Calu3 (cell line): Measurements from ENCODE around the gene IFI27L1. TPM values are rescaled to one million over a fixed set of nuclear protein-coding genes. Genes with fewer than 3 reads are reported as not detected.

Experiments used
- BruUV-seq: library from RNA; stranded (reverse); fragments of 400-500 nt; replicated peaks from 2 replicates; lab custom pipeline; 2021; lab: Mats Ljungman, UMichigan
- CTCF ChIA-PET: fragments of 300-600 bp; sonication (Branson Sonifier 250); formaldehyde crosslinking; loops from one replicate; lab custom pipeline; 2022; ENCODE audit warnings: antibody characterized with exemption; lab: Charles Lee
- DNase-seq: peaks from one replicate; pipeline ENCODE4 v3.0.0; 2022
- H3K27ac Mint-ChIP-seq: one replicate; pipeline ENCODE4 v1.8.0; 2022; ENCODE audit warnings: mixed read lengths; ENCODE audit not compliant: unreplicated experiment
- H3K27me3 Mint-ChIP-seq: one replicate; pipeline ENCODE4 v1.8.0; 2022; ENCODE audit warnings: mixed read lengths; ENCODE audit not compliant: unreplicated experiment
- H3K36me3 Mint-ChIP-seq: one replicate; pipeline ENCODE4 v1.8.0; 2022; ENCODE audit warnings: mild to moderate bottlenecking, moderate library complexity, mixed read lengths; ENCODE audit not compliant: insufficient read depth, unreplicated experiment
- H3K4me1 Mint-ChIP-seq: one replicate; pipeline ENCODE4 v1.8.0; 2022; ENCODE audit warnings: mild to moderate bottlenecking, low read depth, mixed read lengths; ENCODE audit not compliant: unreplicated experiment
- H3K4me3 Mint-ChIP-seq: one replicate; pipeline ENCODE4 v1.8.0; 2022; ENCODE audit warnings: mild to moderate bottlenecking, low read depth, moderate library complexity, mixed read lengths; ENCODE audit not compliant: unreplicated experiment
- H3K9me3 Mint-ChIP-seq: one replicate; pipeline ENCODE4 v1.8.0; 2022; ENCODE audit warnings: low read depth, mixed read lengths; ENCODE audit not compliant: unreplicated experiment
- intact Hi-C: fragments of 100-400 bp; cut with micrococcal nuclease; formaldehyde crosslinking; loops from one replicate; pipeline ENCODE4 v1.10.0; 2022; ENCODE audit not compliant: unreplicated experiment
- total RNA-seq: library from RNA; stranded (reverse); gene quantifications from 2 replicates; pipeline ENCODE4 v1.2.3, GENCODE V29; 2022
- TF ChIP-seq, protein P1 (sequence below): fragments of 200-600 bp; IDR thresholded peaks from one replicate; pipeline ENCODE4 v1.8.0; 2022; ENCODE audit warnings: antibody characterized with exemption; ENCODE audit not compliant: unreplicated experiment

IFI27L1 gene
- total RNA-seq, 1 experiment from 2014 or later: 17.7 TPM

DNA sequence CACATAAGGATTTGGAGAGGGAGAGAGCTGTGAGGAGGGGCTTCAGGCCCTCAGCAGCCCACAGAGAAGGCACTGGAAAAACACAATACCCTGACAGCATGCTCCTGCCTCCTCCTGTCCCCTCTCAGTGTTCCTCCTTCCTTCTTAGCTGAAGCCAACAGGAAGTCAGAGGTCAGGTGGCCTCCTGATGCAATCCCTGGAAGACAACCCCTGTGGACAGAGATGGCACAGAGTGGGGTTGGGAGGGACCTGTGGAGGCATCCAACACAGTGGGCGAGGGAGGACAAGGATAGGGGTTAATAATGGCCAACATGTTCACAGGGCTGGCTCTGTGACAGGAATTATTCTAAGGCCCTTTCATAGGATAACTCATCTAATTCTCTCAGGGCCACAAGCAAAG is 63.7 kb downstream of the IFI27L1 start:
- H3K27me3 Mint-ChIP-seq: peaks cover 22% of the 10 kb centered on the region
- CTCF ChIA-PET: no interaction called here
- no peak overlapping the region for H3K4me3 Mint-ChIP-seq
- no TSS peak for BruUV-seq
- peaks cover 8% of the 10 kb centered on the region for H3K4me1 Mint-ChIP-seq
- TF ChIP-seq, protein P1, sequence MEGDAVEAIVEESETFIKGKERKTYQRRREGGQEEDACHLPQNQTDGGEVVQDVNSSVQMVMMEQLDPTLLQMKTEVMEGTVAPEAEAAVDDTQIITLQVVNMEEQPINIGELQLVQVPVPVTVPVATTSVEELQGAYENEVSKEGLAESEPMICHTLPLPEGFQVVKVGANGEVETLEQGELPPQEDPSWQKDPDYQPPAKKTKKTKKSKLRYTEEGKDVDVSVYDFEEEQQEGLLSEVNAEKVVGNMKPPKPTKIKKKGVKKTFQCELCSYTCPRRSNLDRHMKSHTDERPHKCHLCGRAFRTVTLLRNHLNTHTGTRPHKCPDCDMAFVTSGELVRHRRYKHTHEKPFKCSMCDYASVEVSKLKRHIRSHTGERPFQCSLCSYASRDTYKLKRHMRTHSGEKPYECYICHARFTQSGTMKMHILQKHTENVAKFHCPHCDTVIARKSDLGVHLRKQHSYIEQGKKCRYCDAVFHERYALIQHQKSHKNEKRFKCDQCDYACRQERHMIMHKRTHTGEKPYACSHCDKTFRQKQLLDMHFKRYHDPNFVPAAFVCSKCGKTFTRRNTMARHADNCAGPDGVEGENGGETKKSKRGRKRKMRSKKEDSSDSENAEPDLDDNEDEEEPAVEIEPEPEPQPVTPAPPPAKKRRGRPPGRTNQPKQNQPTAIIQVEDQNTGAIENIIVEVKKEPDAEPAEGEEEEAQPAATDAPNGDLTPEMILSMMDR: no peak
- no peak overlapping the region for H3K27ac Mint-ChIP-seq
- intact Hi-C loops: no loop called here
- H3K36me3 Mint-ChIP-seq: no peaks in the 10 kb centered on the region
- DNase-seq: no peak
- H3K9me3 Mint-ChIP-seq: no peaks in the 10 kb centered on the region

DNA sequence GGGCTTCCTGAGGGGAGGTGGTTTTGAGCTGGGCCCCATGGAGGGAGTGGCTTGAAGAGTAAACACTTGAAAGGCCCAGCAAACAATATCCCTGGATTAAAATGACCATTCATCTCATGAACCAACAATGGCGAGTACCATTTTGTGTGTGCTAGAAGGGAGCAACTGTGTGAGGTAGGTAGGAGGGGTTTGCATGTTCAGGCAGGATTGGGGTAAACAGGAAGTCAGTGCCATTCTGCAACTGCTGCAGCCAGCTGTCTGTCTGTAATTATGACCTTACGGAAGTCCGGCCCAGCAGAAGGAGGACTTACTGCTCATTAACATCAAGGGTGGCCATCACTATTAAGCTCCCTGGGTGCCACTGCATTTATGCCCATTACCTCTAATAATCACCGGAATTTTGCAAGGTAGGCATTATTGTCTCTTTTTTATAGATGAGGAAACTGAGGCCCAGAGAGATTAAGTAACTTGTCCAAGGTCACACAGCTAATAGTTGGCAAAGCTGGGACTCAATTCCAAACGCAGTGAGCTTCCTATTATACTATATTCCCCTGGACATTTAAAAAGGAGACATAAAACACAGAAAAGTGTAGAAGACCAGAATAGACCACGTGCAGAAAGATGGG is 64.9 kb downstream of the IFI27L1 start:
- TF ChIP-seq, protein P1: no peak
- no peak for DNase-seq
- no TSS peak for BruUV-seq
- CTCF ChIA-PET: no interaction called here
- Mint-ChIP-seq H3K9me3 (no peaks in the 10 kb centered on the region), H3K36me3 (no peaks in the 10 kb centered on the region), H3K27me3 (peaks cover 34% of the 10 kb centered on the region), H3K4me3 (no peak overlapping the region), H3K4me1 (peaks cover 8% of the 10 kb centered on the region), H3K27ac (no peak overlapping the region)
- intact Hi-C loops: no loop called here

Other genes with a start within 250 kb of the IFI27L1 start
- not detected in 2 replicates for gene FAM181A, start 154.0 kb upstream of the IFI27L1 start, total RNA-seq
- gene ASB2, start 104.7 kb upstream of the IFI27L1 start, total RNA-seq: 0.17 and 0.19 TPM in 2 replicates
- not detected in 2 replicates for gene CCDC197, start 84.0 kb upstream of the IFI27L1 start, total RNA-seq
- gene OTUB2, start 55.0 kb upstream of the IFI27L1 start, total RNA-seq: 15.3 and 22.2 TPM in 2 replicates
- 190 and 229 TPM in 2 replicates for gene DDX24, start 108 bp upstream of the IFI27L1 start, total RNA-seq
- gene IFI27, start 29.4 kb downstream of the IFI27L1 start, total RNA-seq: 766 and 1,874 TPM in 2 replicates
- 40.4 and 57.1 TPM in 2 replicates for gene IFI27L2, start 48.3 kb downstream of the IFI27L1 start, total RNA-seq
- 0.10 and 0.78 TPM in 2 replicates for gene PPP4R4, start 93.0 kb downstream of the IFI27L1 start, total RNA-seq
- not detected in 2 replicates for gene SERPINA10, start 212.0 kb downstream of the IFI27L1 start, total RNA-seq
- 4.5 and 5.8 TPM in 2 replicates for gene SERPINA6, start 242.0 kb downstream of the IFI27L1 start, total RNA-seq